Measurements from ENCODE around the gene CDH4. TPM values are rescaled to one million over a fixed set of nuclear protein-coding genes. Genes with fewer than 3 reads are reported as not detected.

Gene CDH4
- total RNA-seq, 2 donors from 2014 or later, result 0.19 to 0.65 TPM

GRCh38 chr20:61665528-61666470 is 413.7 kb downstream of the CDH4 start:
- intact Hi-C loops (cut with DNase I), result no loop called here
- DNase-seq (ENCODE audit: low spot score), result no peak

- no peak for DNase-seq (ENCODE audit: low spot score)
Measured at GRCh38 chr20:61666471-61666832, 414.4 kb downstream of the CDH4 start.

DNA sequence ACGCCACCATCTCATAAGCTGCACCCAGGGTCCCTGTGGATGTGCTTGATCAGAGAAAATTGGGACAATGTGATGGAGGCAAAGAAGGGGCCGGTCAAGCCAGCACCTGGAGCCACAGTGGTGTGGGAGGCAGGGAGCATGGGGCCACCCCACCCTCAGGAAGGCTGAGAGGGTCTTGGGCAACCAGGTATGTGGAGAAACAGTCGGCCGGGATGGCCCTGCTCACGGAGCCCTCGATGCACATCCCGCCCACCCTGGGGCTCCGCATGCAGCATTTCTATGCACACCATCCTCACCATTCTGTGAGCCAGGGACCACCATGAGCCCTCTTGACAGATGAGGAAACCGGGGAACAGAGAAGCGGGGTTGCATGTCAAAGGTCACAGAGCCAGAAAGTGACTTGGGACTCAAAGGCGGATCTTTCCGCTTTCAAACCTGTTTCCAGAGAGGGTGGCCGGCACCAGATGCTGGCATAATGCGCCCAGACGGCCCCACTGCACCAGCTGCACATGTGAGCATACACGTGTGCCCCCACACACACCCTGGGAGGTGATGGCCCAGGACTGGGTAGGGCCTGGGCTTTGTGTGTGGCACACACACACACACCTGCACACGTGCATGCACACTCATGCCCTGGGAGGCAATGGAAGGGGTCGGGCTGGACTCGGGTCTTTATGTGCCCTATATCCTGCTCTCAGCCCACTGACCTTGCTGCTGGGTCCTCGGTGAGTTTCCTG is 415.2 kb downstream of the CDH4 start:
- intact Hi-C loops (cut with DNase I), result no loop called here
- no peak for DNase-seq (ENCODE audit: low spot score)

More at GRCh38 chr20:61666471-61666832, 414.4 kb downstream of the CDH4 start:
- intact Hi-C loops (cut with DNase I), result no loop called here

DNA sequence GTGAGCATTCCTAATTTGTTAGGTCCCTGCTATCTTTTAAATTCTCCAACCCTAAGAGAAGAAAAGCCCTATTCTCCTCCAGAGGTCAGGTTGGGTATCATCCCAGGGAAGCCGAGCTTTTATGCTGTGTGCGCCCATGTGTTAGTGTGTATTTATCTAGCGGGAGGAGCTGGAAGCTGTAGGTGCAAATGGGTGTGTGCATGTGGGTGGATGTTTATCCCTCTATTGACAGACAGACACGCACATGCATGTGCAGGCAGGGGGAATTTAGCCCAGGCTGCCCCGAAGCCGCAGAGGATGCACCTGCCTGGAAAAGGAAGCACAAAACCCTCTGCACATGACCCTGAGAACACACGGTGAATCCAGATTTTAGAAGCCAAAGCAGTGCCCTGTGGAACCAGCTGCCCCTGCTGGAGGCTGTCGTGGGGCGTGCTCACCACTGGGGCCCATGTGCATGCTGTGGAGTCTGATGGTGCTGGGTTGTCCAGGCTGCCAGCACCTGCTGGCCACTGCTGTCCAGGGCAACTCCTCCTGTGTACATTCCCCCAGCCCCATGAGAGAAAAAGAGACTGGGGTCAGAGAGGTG is 416.1 kb downstream of the CDH4 start:
- peak; percentile 24 for DNase-seq (ENCODE audit: low spot score)

DNA sequence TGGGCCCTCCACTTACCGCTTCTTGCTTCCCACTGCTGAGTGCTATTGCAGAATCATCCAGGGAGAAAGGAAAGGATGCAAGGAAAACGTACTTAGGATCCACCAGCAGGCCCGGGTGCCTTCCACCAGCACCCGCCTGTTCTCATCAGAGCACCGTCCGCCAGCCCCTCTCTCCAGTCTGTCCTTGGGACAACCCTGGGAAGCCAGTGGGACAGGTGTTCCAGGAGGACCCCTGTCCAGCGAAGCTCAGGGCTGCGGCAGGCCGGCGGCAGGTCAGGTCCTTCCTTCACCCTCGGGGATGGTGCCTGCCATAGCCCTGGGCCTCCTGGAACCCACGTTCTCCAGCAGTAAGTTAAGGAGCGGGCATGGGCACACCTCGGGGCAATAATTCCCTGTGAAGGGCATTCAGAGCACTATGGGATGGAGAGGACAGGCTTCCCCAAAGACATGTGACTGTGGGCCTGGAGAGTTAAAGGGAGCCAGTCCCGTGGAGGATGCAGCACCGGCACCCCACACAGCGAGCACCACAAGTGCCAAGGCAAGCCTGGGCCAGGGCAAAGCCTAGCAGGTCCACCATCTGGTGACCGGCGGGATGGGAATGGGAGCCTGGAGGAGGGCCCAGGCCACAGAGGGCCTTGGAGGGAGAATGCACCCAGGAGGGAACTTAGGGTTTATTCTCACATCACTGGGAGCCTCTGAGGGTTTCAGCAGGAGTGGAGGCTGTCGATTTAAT is 416.9 kb downstream of the CDH4 start:
- DNase-seq (ENCODE audit: low spot score), result peak; percentile 70

More for the DNA sequence above, 416.1 kb downstream of the CDH4 start:
- intact Hi-C loops (cut with DNase I), result no loop called here

GRCh38 chr20:61670274-61670673 is 418.2 kb downstream of the CDH4 start:
- no peak for DNase-seq (ENCODE audit: low spot score)
- intact Hi-C loops (cut with DNase I), result no loop called here

More for the DNA sequence above, 416.9 kb downstream of the CDH4 start:
- intact Hi-C loops (cut with DNase I), result no loop called here

DNA sequence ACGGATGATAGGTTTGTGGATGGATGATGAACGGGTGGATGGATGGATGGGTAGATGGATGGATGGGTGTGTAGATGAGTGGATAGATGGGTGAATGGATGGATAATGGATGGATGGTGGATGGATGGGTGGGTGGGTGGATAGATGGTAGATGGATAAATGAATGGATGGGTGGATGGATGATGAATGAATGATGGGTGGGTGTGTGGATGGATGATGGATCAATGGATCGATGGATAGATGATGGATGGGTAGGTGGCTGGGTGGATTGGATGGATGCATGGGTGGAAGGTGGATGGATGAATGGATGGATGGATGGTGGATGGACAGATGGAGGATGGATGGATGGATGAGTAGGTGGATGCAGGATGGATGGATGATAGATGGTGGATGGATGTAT is 419.5 kb downstream of the CDH4 start:
- intact Hi-C loops (cut with DNase I), result no loop called here
- no peak for DNase-seq (ENCODE audit: low spot score)

DNA sequence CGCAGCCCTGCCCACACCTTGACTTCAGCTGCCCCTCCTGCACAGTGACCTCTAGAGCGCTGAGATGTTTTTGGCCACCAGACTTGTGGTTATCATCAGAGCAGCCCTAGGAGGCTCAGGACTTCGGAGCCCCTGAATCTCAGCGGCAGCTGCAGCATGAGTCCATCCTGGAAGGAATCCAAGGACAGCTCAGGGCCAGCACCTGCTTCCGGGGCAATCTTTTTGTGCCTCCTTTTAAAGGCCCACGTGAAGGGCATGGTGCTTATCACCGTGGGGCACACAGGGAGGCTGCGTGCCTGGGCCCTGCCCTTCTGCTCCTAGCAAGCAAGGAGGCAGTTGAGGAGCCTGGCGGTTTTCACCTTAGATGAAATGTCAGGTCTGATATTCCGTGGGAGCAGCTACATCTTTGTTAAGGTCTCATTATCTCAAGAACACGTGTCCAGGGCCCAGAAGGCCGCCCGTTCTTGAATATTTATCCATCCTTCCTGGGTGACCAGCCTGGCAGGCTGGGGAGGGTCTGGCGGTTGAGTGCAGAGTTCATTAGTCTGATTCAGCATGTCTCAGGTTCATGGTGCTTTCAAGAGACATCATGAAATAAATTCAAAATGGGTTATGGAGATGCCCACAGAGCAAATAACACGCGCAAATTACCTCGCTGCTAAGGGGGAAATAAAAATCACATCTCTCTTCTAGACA is 421.2 kb downstream of the CDH4 start:
- no peak for DNase-seq (ENCODE audit: low spot score)
- intact Hi-C loops (cut with DNase I), result no loop called here

DNA sequence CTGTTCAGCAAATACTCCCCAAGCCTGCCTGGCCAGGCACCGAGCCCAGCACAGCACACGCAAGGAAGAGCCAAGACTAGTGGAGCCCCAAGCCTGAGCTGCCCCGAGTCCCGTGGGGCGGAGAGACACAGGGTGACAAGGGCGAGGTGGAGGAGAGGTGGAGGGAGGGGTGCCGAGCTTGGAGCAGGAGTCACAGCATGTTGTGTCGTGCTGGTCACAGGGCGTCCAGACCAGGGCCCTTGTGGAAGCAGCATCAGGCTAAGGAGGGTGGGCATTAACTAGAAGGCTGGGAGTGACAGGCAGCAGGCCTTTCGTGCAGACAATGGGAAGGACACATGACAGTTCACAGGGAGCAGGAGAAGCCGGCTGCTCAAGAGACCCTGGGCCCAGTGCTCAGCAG is 422.1 kb downstream of the CDH4 start:
- intact Hi-C loops (cut with DNase I), result no loop called here
- DNase-seq (ENCODE audit: low spot score), result no peak

GRCh38 chr20:61674688-61675087 is 422.6 kb downstream of the CDH4 start:
- intact Hi-C loops (cut with DNase I), result no loop called here

DNA sequence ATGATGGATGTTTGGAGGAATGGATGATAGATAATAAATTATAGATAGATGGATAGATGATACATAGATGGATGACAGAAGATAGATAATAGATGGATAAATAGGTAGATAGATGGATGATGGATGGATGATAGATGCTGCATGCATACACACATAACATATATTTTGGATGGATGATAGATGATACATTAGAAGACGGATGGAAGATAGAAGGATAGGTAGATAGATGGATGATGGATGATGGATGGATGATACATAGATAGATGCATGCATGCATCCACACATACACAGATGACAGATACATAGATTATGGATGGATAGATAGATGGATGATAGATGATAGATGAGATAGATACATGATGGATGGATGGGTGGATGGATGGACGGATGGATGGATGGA is 425.9 kb downstream of the CDH4 start:
- DNase-seq (ENCODE audit: low spot score), result no peak
- intact Hi-C loops (cut with DNase I), result no loop called here

More at GRCh38 chr20:61674688-61675087, 422.6 kb downstream of the CDH4 start:
- no peak for DNase-seq (ENCODE audit: low spot score)

DNA sequence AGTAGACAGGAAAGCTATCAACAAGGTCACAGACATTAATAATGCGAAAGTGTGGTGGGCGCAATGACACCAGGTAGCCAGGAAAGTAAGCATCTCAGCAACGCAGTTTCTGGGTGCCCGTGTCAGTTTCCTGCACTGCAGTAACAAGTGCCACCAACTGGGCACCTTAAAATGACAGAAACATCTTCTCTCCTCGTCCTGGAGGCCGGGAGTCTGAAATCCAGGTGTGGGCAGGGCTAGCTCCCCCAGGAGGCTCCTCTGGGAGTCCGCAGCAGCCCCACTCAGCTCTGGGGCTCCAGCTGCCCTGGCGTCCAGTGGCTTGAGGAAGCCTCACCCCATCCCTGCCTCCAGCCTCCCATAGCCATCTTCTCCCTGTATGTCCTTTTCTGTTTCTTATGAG is 426.4 kb downstream of the CDH4 start:
- intact Hi-C loops (cut with DNase I), result no loop called here
- no peak for DNase-seq (ENCODE audit: low spot score)

- DNase-seq (ENCODE audit: low spot score), result no peak
- intact Hi-C loops (cut with DNase I), result no loop called here
Measured at GRCh38 chr20:61679473-61679872, 427.4 kb downstream of the CDH4 start.

- no peak for DNase-seq (ENCODE audit: low spot score)
- intact Hi-C loops (cut with DNase I), result no loop called here
Measured at GRCh38 chr20:61680096-61680495, 428.0 kb downstream of the CDH4 start.

- intact Hi-C loops (cut with DNase I), result no loop called here
- DNase-seq (ENCODE audit: low spot score), result no peak
Measured at GRCh38 chr20:61682114-61682995, 430.3 kb downstream of the CDH4 start.

DNA sequence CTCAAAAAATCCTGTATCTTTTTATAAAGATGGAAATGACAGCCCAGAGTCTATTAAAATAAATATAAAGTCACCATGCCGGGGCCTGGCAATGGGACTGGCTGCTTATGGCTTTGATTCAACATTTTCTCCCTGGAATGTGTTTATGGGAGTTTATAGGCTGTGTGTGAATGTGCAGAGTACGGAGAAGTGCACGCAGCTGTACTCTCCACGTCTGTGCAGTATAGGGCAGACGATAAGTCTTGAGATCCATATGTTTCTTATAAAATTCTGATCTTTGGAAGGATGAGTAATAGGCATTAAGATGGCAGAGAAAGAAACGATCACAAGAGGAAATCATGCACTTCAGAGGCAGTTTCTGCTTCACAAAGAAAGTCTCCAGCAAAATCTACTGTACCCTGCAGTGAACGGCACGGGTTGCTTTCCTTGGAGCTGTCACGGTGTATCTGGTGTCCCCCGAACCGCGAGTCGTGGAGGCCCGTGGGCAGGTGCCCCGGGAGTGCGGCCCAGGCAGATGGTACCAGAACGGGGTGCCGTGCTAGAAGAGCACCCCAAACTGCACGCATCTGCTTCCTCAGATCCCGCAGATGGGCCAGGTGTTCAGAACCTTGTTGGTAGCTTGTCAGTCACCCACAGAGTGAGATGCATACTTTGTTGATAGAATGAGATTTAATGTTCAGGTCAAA is 431.1 kb downstream of the CDH4 start:
- intact Hi-C loops (cut with DNase I), result no loop called here
- DNase-seq (ENCODE audit: low spot score), result no peak

DNA sequence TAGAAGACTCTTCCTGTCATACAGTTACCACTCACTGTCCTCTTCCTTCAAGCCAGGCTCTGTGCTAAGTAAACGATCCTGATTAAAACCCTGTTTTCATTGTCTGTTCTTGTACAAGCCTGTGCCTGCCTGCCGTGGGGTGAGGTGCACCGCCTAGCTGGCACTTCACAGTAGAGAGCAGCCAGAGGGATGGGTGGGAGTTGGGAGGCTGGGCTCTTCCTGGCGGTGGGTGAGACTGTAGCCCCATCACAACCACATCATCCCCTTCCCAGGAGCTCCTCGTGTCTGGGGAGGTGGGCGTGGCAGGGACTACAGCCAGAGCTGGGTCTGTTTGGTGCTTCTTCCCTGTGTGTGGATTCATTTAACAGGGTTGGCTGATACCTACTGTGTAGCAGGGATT is 431.7 kb downstream of the CDH4 start:
- no peak for DNase-seq (ENCODE audit: low spot score)
- intact Hi-C loops (cut with DNase I), result no loop called here

Data from posterior vena cava (tissue), 2 donors.